Measurements from ENCODE around the gene CMTM3.
A peak's percentile ranks its signal among the peaks of the same experiment; 100 is the strongest.

The CMTM3 gene

GRCh38 chr16:66617728-66618127 lies 13.2 kb downstream of the CMTM3 start:
- no peak overlapping the region for H3K4me3 ChIP-seq (replicated peaks; ENCODE audit: insufficient read depth, low read length)
- TF ChIP-seq GABPA (IDR thresholded peaks at IDR 0.05; ENCODE audit: low read depth) (no peak), REST (IDR thresholded peaks at IDR 0.05; ENCODE audit: insufficient replicate concordance, low read depth) (no peak), CTCF (IDR thresholded peaks at IDR 0.05; ENCODE audit: insufficient read depth, low read length) (no peak), SPI1 (IDR thresholded peaks at IDR 0.05; ENCODE audit: borderline replicate concordance, low read depth) (no peak), POLR2AphosphoS5 (IDR thresholded peaks at IDR 0.05; ENCODE audit: low read depth) (no peak)
- DNase-seq (ENCODE audit: low read depth in 1 of 2, low spot score in 1 of 2), result no peak
- H3K27me3 ChIP-seq (ENCODE audit: insufficient read depth, poor library complexity, severe bottlenecking), result no peaks in the 10 kb centered on the region
- H3K27ac ChIP-seq (replicated peaks), result no peak overlapping the region

- DNase-seq (ENCODE audit: low read depth in 1 of 2, low spot score in 1 of 2), result no peak
- Histone ChIP-seq H3K4me3 (replicated peaks; ENCODE audit: insufficient read depth, low read length) (no peak overlapping the region), H3K27me3 (ENCODE audit: insufficient read depth, poor library complexity, severe bottlenecking) (no peaks in the 10 kb centered on the region), H3K27ac (replicated peaks) (no peak overlapping the region)
- TF ChIP-seq REST (IDR thresholded peaks at IDR 0.05; ENCODE audit: insufficient replicate concordance, low read depth), result no peak
- TF ChIP-seq CTCF (IDR thresholded peaks at IDR 0.05; ENCODE audit: insufficient read depth, low read length), result no peak
- TF ChIP-seq SPI1 (IDR thresholded peaks at IDR 0.05; ENCODE audit: borderline replicate concordance, low read depth), result no peak
- TF ChIP-seq POLR2AphosphoS5 (IDR thresholded peaks at IDR 0.05; ENCODE audit: low read depth), result no peak
- TF ChIP-seq GABPA (IDR thresholded peaks at IDR 0.05; ENCODE audit: low read depth), result no peak
These were observed 14.3 kb downstream of the CMTM3 start for GRCh38 chr16:66618588-66619375.

- no peak for TF ChIP-seq CTCF (IDR thresholded peaks at IDR 0.05; ENCODE audit: insufficient read depth, low read length)
- TF ChIP-seq REST (IDR thresholded peaks at IDR 0.05; ENCODE audit: insufficient replicate concordance, low read depth), result no peak
- TF ChIP-seq GABPA (IDR thresholded peaks at IDR 0.05; ENCODE audit: low read depth), result no peak
- TF ChIP-seq POLR2AphosphoS5 (IDR thresholded peaks at IDR 0.05; ENCODE audit: low read depth), result no peak
- TF ChIP-seq SPI1 (IDR thresholded peaks at IDR 0.05; ENCODE audit: borderline replicate concordance, low read depth), result no peak
- peak in 1 of 2 experiments; percentile 72 for DNase-seq (ENCODE audit: low read depth in 1 of 2, low spot score in 1 of 2)
- H3K27ac ChIP-seq (replicated peaks), result peak overlapping the region; percentile 19; the same call in 1 of the 2 replicates
- H3K27me3 ChIP-seq (ENCODE audit: insufficient read depth, poor library complexity, severe bottlenecking), result no peaks in the 10 kb centered on the region
- H3K4me3 ChIP-seq (replicated peaks; ENCODE audit: insufficient read depth, low read length), result no peak overlapping the region
These were observed 15.3 kb downstream of the CMTM3 start for GRCh38 chr16:66619534-66620428.

Data from HL-60 (cell line).